HFF-Myc (cell line): ENCODE measurements around the gene LTBP1.

ENCODE experiments used
- DNase-seq: peaks from one replicate; pipeline ENCODE4 v3.0.0-alpha.2; 2011; ENCODE audit warnings: low read depth; ENCODE audit errors: extremely low read depth
- H3K4me3 ChIP-seq: replicated peaks from 2 replicates; pipeline ENCODE4 v1.5.1; 2011; ENCODE audit warnings: low read depth, mild to moderate bottlenecking, control low read depth, low read length
- CTCF ChIP-seq: IDR thresholded peaks from 2 replicates; pipeline ENCODE4 v1.5.1; 2012; ENCODE audit warnings: mild to moderate bottlenecking, low read depth, low read length, control low read depth; ENCODE audit errors: missing control alignments

The LTBP1 gene

GRCh38 chr2:33335516-33335915, 388.8 kb downstream of the LTBP1 start:
- TF ChIP-seq CTCF = no peak
- no peak for DNase-seq
- H3K4me3 ChIP-seq = no peak overlapping the region

GRCh38 chr2:33336036-33336625, 389.4 kb downstream of the LTBP1 start:
- no peak for DNase-seq
- no peak for TF ChIP-seq CTCF

GRCh38 chr2:33337385-33337960, 390.7 kb downstream of the LTBP1 start:
- TF ChIP-seq CTCF = no peak
- no peak overlapping the region for H3K4me3 ChIP-seq
- no peak for DNase-seq

More at GRCh38 chr2:33336036-33336625, 389.4 kb downstream of the LTBP1 start:
- no peak overlapping the region for H3K4me3 ChIP-seq

- DNase-seq = no peak
- H3K4me3 ChIP-seq = no peak overlapping the region
- TF ChIP-seq CTCF = no peak
Observed at GRCh38 chr2:33337981-33338380, 391.2 kb downstream of the LTBP1 start.

- no peak for TF ChIP-seq CTCF
- H3K4me3 ChIP-seq = no peak overlapping the region
- DNase-seq = no peak
Observed at GRCh38 chr2:33339269-33339668, 392.5 kb downstream of the LTBP1 start.

GRCh38 chr2:33340280-33340679, 393.5 kb downstream of the LTBP1 start:
- DNase-seq = no peak
- TF ChIP-seq CTCF = no peak
- no peak overlapping the region for H3K4me3 ChIP-seq

- no peak for DNase-seq
- TF ChIP-seq CTCF = no peak
Observed at GRCh38 chr2:33342171-33342570, 395.4 kb downstream of the LTBP1 start.

More at GRCh38 chr2:33342171-33342570, 395.4 kb downstream of the LTBP1 start:
- H3K4me3 ChIP-seq = no peak overlapping the region
